ENCODE results near the gene CAMSAP3. TPM values are rescaled to one million over a fixed set of nuclear protein-coding genes. Genes with fewer than 3 reads are reported as not detected.

CAMSAP3 gene
- total RNA-seq, 1 donor from 2014 or later = 4.1 TPM

DNA sequence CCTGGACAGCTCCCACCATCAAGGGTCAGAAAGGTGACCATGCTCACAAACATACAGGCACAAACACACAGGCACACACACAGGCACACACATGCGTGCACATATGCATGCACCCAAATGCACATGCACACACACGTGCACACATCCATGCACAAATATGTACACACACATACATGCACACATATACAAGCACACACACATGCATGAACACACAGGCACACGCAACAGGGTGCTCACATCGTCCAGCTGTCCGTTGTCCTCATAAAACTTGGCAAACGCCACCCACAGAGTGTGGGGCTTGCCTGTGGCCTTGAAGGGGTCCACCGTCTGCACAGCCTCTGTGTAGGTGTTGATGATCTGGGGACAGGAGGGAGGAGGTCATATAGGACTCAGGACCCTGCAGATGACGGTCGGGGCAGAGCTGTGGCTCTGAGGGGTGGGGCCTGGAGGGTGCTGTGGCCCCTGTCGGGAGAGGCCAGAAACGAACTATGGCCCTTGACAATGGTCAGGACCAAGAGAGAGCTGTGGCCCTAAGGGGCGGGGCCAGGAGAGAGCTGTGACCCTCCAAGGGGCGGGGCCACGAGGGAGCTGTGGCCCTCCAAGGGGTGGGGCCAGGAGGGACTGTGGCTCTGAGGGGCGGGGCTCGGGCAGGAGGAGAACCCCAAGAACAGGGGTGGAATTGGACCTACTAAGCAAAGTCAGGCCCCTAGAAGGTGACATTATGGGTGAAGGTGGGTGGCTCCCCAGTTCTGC is 27.4 kb downstream of the CAMSAP3 start:
- Histone ChIP-seq H4K20me1 (ENCODE audit: insufficient read depth, low read length) (peaks cover 14% of the 10 kb centered on the region), H2AFZ (ENCODE audit: low read depth, low read length) (no peak overlapping the region), H3K27ac (ENCODE audit: low read depth, low read length) (no peak overlapping the region), H3K9me3 (ENCODE audit: insufficient read depth, low read depth, low read length) (no peaks in the 10 kb centered on the region), H3K4me1 (ENCODE audit: insufficient read depth, low read length) (no peaks in the 10 kb centered on the region), H3K4me3 (ENCODE audit: insufficient read depth, low read depth, low read length) (no peak overlapping the region), H3K4me2 (ENCODE audit: low read length) (no peak overlapping the region), H3K36me3 (ENCODE audit: insufficient read depth, low read length) (peaks cover 4% of the 10 kb centered on the region), H3K79me2 (ENCODE audit: insufficient read depth, low read length) (peaks cover 30% of the 10 kb centered on the region), H3K9ac (ENCODE audit: low read length) (no peak overlapping the region), H3K27me3 (ENCODE audit: insufficient read depth, low read length) (no peaks in the 10 kb centered on the region)
- H3K27me3 Mint-ChIP-seq (ENCODE audit: low read depth, unreplicated experiment) = no peaks in the 10 kb centered on the region
- no peak overlapping the region for H3K4me3 Mint-ChIP-seq (ENCODE audit: unreplicated experiment)
- TF ChIP-seq EZH2 (IDR thresholded peaks at IDR 0.05; ENCODE audit: insufficient read depth, low read length) (no peak), CTCF (IDR thresholded peaks at IDR 0.05; ENCODE audit: insufficient read depth, low read depth, low read length) (no peak)
- no peak for FAIRE-seq
- H3K4me1 Mint-ChIP-seq (ENCODE audit: low read depth, unreplicated experiment) = peaks cover 4% of the 10 kb centered on the region
- H3K36me3 Mint-ChIP-seq (ENCODE audit: low read depth, unreplicated experiment) = peaks cover 18% of the 10 kb centered on the region
- no peak overlapping the region for H3K27ac Mint-ChIP-seq (ENCODE audit: unreplicated experiment)
- DNase-seq (ENCODE audit: low read depth) = no peak
- H3K9me3 Mint-ChIP-seq (ENCODE audit: unreplicated experiment) = no peaks in the 10 kb centered on the region

DNA sequence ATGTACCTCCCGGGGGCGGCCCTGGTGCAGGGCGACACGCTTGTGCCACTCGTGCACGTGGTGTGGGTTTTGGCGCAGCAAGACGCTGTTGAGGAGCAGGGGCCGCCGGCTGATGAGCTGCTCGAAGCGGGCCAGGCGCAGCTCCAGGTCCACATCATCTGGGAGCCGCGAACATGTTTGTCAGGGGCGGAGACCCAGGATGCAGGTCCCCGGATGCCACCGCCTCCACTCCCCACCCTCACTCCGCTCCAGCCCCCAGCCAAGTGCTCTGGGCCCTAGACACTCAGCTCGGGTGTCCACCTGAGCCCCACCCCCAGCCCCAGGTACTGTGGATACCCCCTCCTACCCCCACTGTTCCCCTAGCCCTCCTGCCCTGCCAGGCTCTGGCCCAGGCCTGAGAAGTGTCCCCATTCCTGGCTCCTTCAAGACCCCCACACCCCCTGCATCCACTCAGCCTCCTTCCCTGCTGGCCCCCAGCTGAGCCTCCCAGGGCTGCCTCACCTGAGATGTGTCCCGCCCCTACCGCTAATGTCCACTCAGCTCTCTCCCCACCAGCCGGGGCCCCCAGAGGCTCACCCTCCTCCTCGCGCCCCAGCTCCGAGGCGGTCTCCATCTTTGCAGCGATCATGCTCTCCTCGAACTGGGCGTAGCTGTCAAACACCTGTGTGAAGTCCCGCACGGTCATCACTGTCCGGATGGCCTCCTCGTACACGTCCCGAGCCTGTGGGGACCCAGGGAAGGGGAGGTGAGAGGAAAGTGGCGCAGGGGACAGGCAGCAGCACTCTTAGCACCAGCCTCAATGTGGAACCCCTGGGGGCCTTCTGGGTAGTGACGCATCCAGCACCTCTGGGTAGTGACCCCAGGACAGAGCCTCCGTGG is 28.3 kb downstream of the CAMSAP3 start:
- no peak overlapping the region for H2AFZ ChIP-seq (ENCODE audit: low read depth, low read length)
- peaks cover 5% of the 10 kb centered on the region for H3K4me1 ChIP-seq (ENCODE audit: insufficient read depth, low read length)
- peaks cover 13% of the 10 kb centered on the region for H3K36me3 Mint-ChIP-seq (ENCODE audit: low read depth, unreplicated experiment)
- no peak for FAIRE-seq
- peaks cover 1% of the 10 kb centered on the region for H3K9me3 Mint-ChIP-seq (ENCODE audit: unreplicated experiment)
- H3K79me2 ChIP-seq (ENCODE audit: insufficient read depth, low read length) = peaks cover 38% of the 10 kb centered on the region
- no peak for DNase-seq (ENCODE audit: low read depth)
- H3K9me3 ChIP-seq (ENCODE audit: insufficient read depth, low read depth, low read length) = no peaks in the 10 kb centered on the region
- TF ChIP-seq EZH2 (IDR thresholded peaks at IDR 0.05; ENCODE audit: insufficient read depth, low read length) = no peak
- TF ChIP-seq CTCF (IDR thresholded peaks at IDR 0.05; ENCODE audit: insufficient read depth, low read depth, low read length) = no peak
- H3K27ac Mint-ChIP-seq (ENCODE audit: unreplicated experiment) = no peak overlapping the region
- no peak overlapping the region for H3K4me3 Mint-ChIP-seq (ENCODE audit: unreplicated experiment)
- H3K27me3 Mint-ChIP-seq (ENCODE audit: low read depth, unreplicated experiment) = no peaks in the 10 kb centered on the region
- H3K4me2 ChIP-seq (ENCODE audit: low read length) = no peak overlapping the region
- no peaks in the 10 kb centered on the region for H3K27me3 ChIP-seq (ENCODE audit: insufficient read depth, low read length)
- H3K36me3 ChIP-seq (ENCODE audit: insufficient read depth, low read length) = peaks cover 4% of the 10 kb centered on the region
- H3K27ac ChIP-seq (ENCODE audit: low read depth, low read length) = no peak overlapping the region
- peaks cover 17% of the 10 kb centered on the region for H4K20me1 ChIP-seq (ENCODE audit: insufficient read depth, low read length)
- H3K4me1 Mint-ChIP-seq (ENCODE audit: low read depth, unreplicated experiment) = peaks cover 5% of the 10 kb centered on the region
- H3K4me3 ChIP-seq (ENCODE audit: insufficient read depth, low read depth, low read length) = no peak overlapping the region
- H3K9ac ChIP-seq (ENCODE audit: low read length) = no peak overlapping the region

All from astrocyte (in vitro differentiated cells and primary cell).